Thyroid gland (tissue), 4 donors: ENCODE results near the gene SIRT7.

Experiments used
- POLR2A ChIP-seq, 2 donors: fragments of 450-650 bp; IDR thresholded peaks; one replicate each; pipeline ENCODE4 v1.6.1; 2017; ENCODE audit warnings: antibody characterized with exemption in 2 of 2, mild to moderate bottlenecking in 2 of 2, moderate library complexity in 1 of 2
- TF ChIP-seq, protein P1 (sequence below), 6 experiments: fragments of 200-600 bp in 3 of 6; fragments of 450-650 bp in 3 of 6; sonication (generic) in 3 of 6; IDR thresholded peaks; one replicate each; pipeline ENCODE4 v1.5.1; 2016 to 2019; ENCODE audit warnings: antibody characterized with exemption in 6 of 6, mild to moderate bottlenecking in 2 of 6, inconsistent platforms in 1 of 6, moderate library complexity in 1 of 6

DNA sequence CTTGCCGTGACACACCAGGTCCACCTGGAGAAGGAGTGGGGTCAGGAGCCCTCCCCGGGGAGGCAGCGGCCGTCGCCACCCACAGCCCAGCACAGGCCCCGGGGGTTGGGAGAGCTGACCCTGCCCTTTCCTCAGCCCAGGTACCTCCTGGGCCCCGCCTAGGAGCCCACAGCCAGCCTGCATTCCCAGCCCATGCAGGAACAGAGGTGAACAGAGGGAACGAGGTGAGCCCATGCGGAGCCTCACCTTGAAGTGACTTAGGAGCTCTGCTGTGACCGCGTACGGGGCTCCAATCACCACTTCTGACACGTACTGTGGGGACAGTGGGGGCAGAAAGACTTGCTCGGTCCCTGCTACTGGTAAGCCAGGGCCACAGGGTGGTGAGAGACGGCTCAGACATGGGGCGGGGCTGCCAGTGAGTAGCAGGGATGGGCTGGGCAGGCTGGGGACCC lies 12.5 kb downstream of the SIRT7 start:
- TF ChIP-seq, protein P1, sequence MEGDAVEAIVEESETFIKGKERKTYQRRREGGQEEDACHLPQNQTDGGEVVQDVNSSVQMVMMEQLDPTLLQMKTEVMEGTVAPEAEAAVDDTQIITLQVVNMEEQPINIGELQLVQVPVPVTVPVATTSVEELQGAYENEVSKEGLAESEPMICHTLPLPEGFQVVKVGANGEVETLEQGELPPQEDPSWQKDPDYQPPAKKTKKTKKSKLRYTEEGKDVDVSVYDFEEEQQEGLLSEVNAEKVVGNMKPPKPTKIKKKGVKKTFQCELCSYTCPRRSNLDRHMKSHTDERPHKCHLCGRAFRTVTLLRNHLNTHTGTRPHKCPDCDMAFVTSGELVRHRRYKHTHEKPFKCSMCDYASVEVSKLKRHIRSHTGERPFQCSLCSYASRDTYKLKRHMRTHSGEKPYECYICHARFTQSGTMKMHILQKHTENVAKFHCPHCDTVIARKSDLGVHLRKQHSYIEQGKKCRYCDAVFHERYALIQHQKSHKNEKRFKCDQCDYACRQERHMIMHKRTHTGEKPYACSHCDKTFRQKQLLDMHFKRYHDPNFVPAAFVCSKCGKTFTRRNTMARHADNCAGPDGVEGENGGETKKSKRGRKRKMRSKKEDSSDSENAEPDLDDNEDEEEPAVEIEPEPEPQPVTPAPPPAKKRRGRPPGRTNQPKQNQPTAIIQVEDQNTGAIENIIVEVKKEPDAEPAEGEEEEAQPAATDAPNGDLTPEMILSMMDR (IDR thresholded peaks at IDR 0.05), result no peak
- TF ChIP-seq POLR2A (IDR thresholded peaks at IDR 0.05), result no peak
